Right lobe of liver (tissue), 6 donors: Measurements from ENCODE around the gene MUC5B. TPM values are rescaled to one million over a fixed set of nuclear protein-coding genes. Genes with fewer than 3 reads are reported as not detected.
A peak's percentile ranks its signal among the peaks of the same experiment; 100 is the strongest.

Experiments
- ATAC-seq, 4 donors: fragments of 200-7000 bp; cut with Tn5 transposase; one replicate each; pipeline ENCODE4 v1.9.1; 2020; ENCODE audit warnings: mild to moderate bottlenecking in 4 of 4, moderate library complexity in 4 of 4
- DNase-seq, 3 donors: peaks; one replicate each; pipeline ENCODE4 v3.0.0-alpha.2; 2020
- H3K27ac ChIP-seq, 3 donors: fragments of 200-600 bp; one replicate each; pipeline ENCODE4 v1.8.0; 2022
- H3K27me3 ChIP-seq, 2 donors: fragments of 200-600 bp; one replicate each; pipeline ENCODE4 v1.8.0; 2022
- H3K36me3 ChIP-seq, 4 donors: fragments of 200-600 bp; sonication (generic) in 1 of 4; one replicate each; pipeline versions ENCODE4 v1.5.1 to v1.8.0; 2017 to 2022; ENCODE audit warnings: control low read depth in 1 of 4
- H3K4me1 ChIP-seq, 4 donors: fragments of 200-600 bp; sonication (generic) in 1 of 4; one replicate each; pipeline versions ENCODE4 v1.5.1 to v1.8.0; 2017 to 2022; ENCODE audit warnings: control low read depth in 1 of 4
- H3K4me3 ChIP-seq, 3 donors: fragments of 200-600 bp; one replicate each; pipeline ENCODE4 v1.8.0; 2022
- H3K9me3 ChIP-seq, 4 donors: fragments of 200-600 bp; sonication (generic) in 1 of 4; one replicate each; pipeline versions ENCODE4 v1.5.1 to v1.8.0; 2017 to 2022; ENCODE audit warnings: control low read depth in 1 of 4
- CTCF ChIP-seq, 4 donors: fragments of 200-600 bp in 3 of 4; fragments of 450-650 bp in 1 of 4; IDR thresholded peaks; one replicate each; pipeline versions ENCODE4 v1.5.1 to v1.8.0; 2016 to 2022; ENCODE audit warnings: antibody characterized with exemption in 4 of 4, mild to moderate bottlenecking in 2 of 4
- POLR2A ChIP-seq: fragments of 450-650 bp; IDR thresholded peaks from one replicate; pipeline ENCODE4 v1.6.1; 2017; ENCODE audit warnings: antibody characterized with exemption, mild to moderate bottlenecking
- WGBS: methylation state at CpG from one replicate; pipeline ENCODE4 v1.1.6; 2018; ENCODE audit warnings: low coverage, low lambda C conversion rate; ENCODE audit not compliant: insufficient coverage; ENCODE audit errors: missing lambda C conversion rate; 5-methylcytosine and 5-hydroxymethylcytosine counted together
- intact Hi-C, 2 donors: fragments of 100-400 bp; cut with DNase I; formaldehyde crosslinking; loops; one replicate each; pipeline versions ENCODE4 v1.11.2 to v1.14.1; 2022
- total RNA-seq, 6 experiments: library from RNA; depleted of rRNA in 2 of 6; stranded (reverse); fragments of >200 nt in 2 of 6; fragmentation: NEBNext Ultra II Directional in 3 of 6; extraction: Animal tissue kit (Norgen Biotek cat#: 25700) in 3 of 6; gene quantifications; one replicate each; pipeline versions ENCODE4 v1.1.0 to v1.2.4, GENCODE V29; 2016 to 2023
- donor health status: DM: no; HTN: yes; CAD: no.
- donor health status: DM: no; HTN: no; CAD: no.
- donor health status: DM: no; HTN: no; CAD: no.
- donor health status: DM: no; HTN: yes; CAD: no.
- donor health status: DM: no; HTN: yes; CAD: no.

Gene MUC5B
- total RNA-seq, 6 experiments from 2014 or later: 0.06 to 3.7 (median 0.78) TPM

GRCh38 chr11:1283091-1283511, 60.2 kb downstream of the MUC5B start:
- peak in 1 of 3 donors; percentile 43 for DNase-seq

DNA sequence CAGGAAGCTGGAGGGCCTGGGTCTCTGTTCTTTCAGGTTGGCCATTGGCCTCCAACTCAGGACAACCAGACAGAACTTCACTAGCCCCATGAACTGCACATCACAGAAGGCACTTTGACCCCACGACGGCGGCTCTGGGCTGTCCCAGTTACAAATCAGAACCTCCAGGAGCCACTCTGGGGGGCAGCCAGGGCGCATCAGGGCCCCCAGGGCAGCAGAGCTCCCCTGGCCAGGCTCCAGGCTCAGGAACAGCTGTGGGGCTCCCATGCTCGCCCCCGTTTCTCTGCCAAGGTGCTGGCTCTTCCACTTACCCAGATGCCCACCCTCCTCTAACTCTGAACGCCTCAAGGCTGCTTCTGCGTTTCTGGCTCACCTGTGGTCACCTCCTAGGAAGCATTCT, 61.0 kb downstream of the MUC5B start:
- WGBS: no CpG with 5 or more reads among the region's 8 CpGs
- no peak for TF ChIP-seq CTCF (IDR thresholded peaks at IDR 0.05)
- TF ChIP-seq POLR2A: no peak
- peaks cover 0 to 73% (median 35%) of the 10 kb centered on the region in 4 donors for H3K36me3 ChIP-seq
- H3K27me3 ChIP-seq: no peaks in the 10 kb centered on the region
- no peaks in the 10 kb centered on the region for H3K9me3 ChIP-seq
- ATAC-seq (no peak), DNase-seq (peak in 1 of 3 donors; percentile 35)
- intact Hi-C loops: no loop called here
- H3K27ac ChIP-seq: no peak overlapping the region
- no peaks in the 10 kb centered on the region for H3K4me1 ChIP-seq
- H3K4me3 ChIP-seq: no peak overlapping the region

More at GRCh38 chr11:1283091-1283511, 60.2 kb downstream of the MUC5B start:
- no peaks in the 10 kb centered on the region for H3K4me1 ChIP-seq
- intact Hi-C loops: no loop called here
- peak in 1 of 4 donors; percentile 9 for ATAC-seq
- H3K27me3 ChIP-seq: no peaks in the 10 kb centered on the region
- H3K36me3 ChIP-seq: peaks cover 0 to 65% (median 29%) of the 10 kb centered on the region in 4 donors
- WGBS: 72% methylated on average over 3 of the region's 18 CpGs
- no peak overlapping the region for H3K27ac ChIP-seq
- H3K4me3 ChIP-seq: no peak overlapping the region
- TF ChIP-seq CTCF (IDR thresholded peaks at IDR 0.05) (no peak), POLR2A (no peak)
- H3K9me3 ChIP-seq: no peaks in the 10 kb centered on the region

DNA sequence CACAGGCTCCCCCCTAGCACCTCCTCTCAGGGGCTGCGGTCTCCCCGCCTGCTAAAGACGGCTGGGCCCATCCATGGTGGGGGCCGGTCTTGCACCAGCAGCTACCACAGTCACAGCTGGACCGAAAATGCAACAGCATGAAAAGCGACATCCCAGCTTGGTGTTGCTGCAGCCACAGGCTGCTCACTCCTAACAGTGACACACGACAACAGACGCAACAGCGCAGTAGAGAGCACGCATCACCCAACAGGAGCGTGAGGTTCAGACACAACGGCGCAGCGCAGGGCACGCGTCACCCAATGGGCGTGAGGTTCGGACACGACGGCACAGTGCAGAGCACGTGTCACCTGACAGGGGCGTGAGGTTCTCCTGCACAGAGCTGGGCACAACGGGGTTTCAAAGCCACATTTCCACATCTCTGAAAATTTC, 62.5 kb downstream of the MUC5B start:
- H3K4me3 ChIP-seq: no peak overlapping the region
- intact Hi-C loops: no loop called here

GRCh38 chr11:1285876-1286275, 63.0 kb downstream of the MUC5B start:
- ATAC-seq (no peak), DNase-seq (peak in 1 of 3 donors; percentile 44)
- TF ChIP-seq POLR2A (no peak), CTCF (IDR thresholded peaks at IDR 0.05) (no peak)
- intact Hi-C loops: no loop called here
- H3K9me3 ChIP-seq: no peaks in the 10 kb centered on the region
- H3K4me1 ChIP-seq: no peaks in the 10 kb centered on the region
- WGBS: 77% methylated on average over 6 of the region's 17 CpGs
- H3K36me3 ChIP-seq: peaks cover 0 to 70% (median 41%) of the 10 kb centered on the region in 4 donors
- no peak overlapping the region for H3K4me3 ChIP-seq
- H3K27me3 ChIP-seq: no peaks in the 10 kb centered on the region
- no peak overlapping the region for H3K27ac ChIP-seq

More for the DNA sequence above, 62.5 kb downstream of the MUC5B start:
- DNase-seq: peak in 1 of 3 donors; percentile 42
- Histone ChIP-seq H3K27ac (no peak overlapping the region), H3K4me1 (no peaks in the 10 kb centered on the region), H3K36me3 (peaks cover 0 to 74% (median 41%) of the 10 kb centered on the region in 4 donors), H3K27me3 (no peaks in the 10 kb centered on the region), H3K9me3 (no peaks in the 10 kb centered on the region)
- TF ChIP-seq POLR2A: no peak
- TF ChIP-seq CTCF (IDR thresholded peaks at IDR 0.05): no peak
- ATAC-seq: no peak
- WGBS: 73% methylated on average over 4 of the region's 23 CpGs
